Testis (tissue), 3 donors: ENCODE results near the gene PHF13. TPM values are rescaled to one million over a fixed set of nuclear protein-coding genes. Genes with fewer than 3 reads are reported as not detected.
A peak's percentile ranks its signal among the peaks of the same experiment; 100 is the strongest.

Source experiments
- DNase-seq: peaks from one replicate; pipeline ENCODE4 v3.0.0-alpha.2; 2019
- H3K27ac ChIP-seq, 2 donors: fragments of 200-600 bp; sonication (generic); one replicate each; pipeline ENCODE4 v1.5.1; 2019
- H3K27me3 ChIP-seq: fragments of 200-600 bp; sonication (generic); one replicate; pipeline ENCODE4 v1.5.1; 2019
- H3K36me3 ChIP-seq: fragments of 200-600 bp; sonication (generic); one replicate; pipeline ENCODE4 v1.5.1; 2017; ENCODE audit warnings: low read depth; ENCODE audit errors: missing control alignments
- H3K4me1 ChIP-seq: fragments of 200-600 bp; sonication (generic); one replicate; pipeline ENCODE4 v1.5.1; 2019
- H3K4me3 ChIP-seq, 2 donors: fragments of 200-600 bp; sonication (generic); one replicate each; pipeline ENCODE4 v1.5.1; 2017 to 2019
- H3K9me3 ChIP-seq: fragments of 200-600 bp; sonication (generic); one replicate; pipeline ENCODE4 v1.5.1; 2017
- POLR2A ChIP-seq: fragments of 450-650 bp; IDR thresholded peaks from one replicate; pipeline ENCODE4 v1.6.1; 2017; ENCODE audit warnings: antibody characterized with exemption, mild to moderate bottlenecking, moderate library complexity
- WGBS, 2 donors: methylation state at CpG; one replicate each; pipeline ENCODE4 v1.1.5; 2018; 5-methylcytosine and 5-hydroxymethylcytosine counted together
- intact Hi-C: fragments of 100-400 bp; cut with DNase I; formaldehyde crosslinking; loops from one replicate; pipeline ENCODE4 v1.15.1; 2023; ENCODE audit warnings: low total_unique reads
- polyA plus RNA-seq: library from polyadenylated mRNA; stranded (reverse); fragments of 350-450 nt; fragmentation: Illumina TruSeq; extraction: RNeasy Lipid Tissue Mini Kit (QIAGEN cat#74804); gene quantifications from one replicate; pipeline ENCODE4 v1.2.3, GENCODE V29; 2014; ENCODE audit warnings: low read depth, low replicate concordance; ENCODE audit not compliant: insufficient read depth
- total RNA-seq, 2 donors: library from RNA; depleted of rRNA; stranded (reverse); fragments of >200 nt; gene quantifications; one replicate each; pipeline ENCODE4 v1.2.3, GENCODE V29; 2016
- TF ChIP-seq, protein P1 (sequence below), 3 experiments: fragments of 450-650 bp in 2 of 3; fragments of 200-600 bp in 1 of 3; sonication (generic) in 1 of 3; IDR thresholded peaks; one replicate each; pipeline ENCODE4 v1.5.1; 2016 to 2019; ENCODE audit warnings: antibody characterized with exemption in 3 of 3, mild to moderate bottlenecking in 2 of 3, moderate library complexity in 1 of 3

The PHF13 gene
- total and polyA plus RNA-seq, 3 donors from 2014 or later = 70.8 to 94.3 (median 88.1) TPM

DNA sequence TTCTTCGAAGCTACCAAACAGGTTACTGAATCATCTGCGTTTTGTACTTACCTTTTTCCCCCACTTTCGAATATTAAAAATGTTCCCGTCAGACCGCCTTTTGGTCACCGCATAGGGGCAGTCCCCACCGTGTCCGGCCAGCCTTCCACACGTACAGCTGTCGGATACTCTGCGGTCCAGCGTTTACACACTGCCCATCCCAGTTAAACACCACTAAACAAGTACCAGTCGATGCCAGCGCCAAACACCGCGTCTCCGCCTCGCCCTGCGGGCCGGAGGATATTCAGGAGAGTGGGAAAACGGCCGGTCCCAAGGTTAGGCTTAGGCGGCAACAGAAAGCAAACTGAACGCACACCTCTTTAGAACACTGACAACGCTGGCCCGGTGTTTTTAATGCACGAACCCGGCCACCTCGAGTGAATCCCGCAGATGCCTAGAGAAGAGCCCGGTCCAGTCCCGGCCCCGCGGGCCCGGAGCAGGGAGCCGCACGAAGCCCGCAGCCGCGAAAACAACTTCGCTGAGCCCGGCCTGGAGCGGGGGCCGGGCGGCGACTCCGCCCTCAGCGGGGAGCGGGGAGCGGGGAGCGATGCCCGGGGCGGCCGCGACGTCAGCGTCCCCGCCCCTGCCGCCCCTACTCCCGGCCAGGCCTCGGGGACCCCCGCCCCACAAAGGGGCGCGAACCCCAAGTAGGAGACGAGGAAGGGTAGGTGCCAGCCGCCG is 730 bp upstream of the PHF13 start:
- H3K4me1 ChIP-seq = peaks cover 21% of the 10 kb centered on the region

DNA sequence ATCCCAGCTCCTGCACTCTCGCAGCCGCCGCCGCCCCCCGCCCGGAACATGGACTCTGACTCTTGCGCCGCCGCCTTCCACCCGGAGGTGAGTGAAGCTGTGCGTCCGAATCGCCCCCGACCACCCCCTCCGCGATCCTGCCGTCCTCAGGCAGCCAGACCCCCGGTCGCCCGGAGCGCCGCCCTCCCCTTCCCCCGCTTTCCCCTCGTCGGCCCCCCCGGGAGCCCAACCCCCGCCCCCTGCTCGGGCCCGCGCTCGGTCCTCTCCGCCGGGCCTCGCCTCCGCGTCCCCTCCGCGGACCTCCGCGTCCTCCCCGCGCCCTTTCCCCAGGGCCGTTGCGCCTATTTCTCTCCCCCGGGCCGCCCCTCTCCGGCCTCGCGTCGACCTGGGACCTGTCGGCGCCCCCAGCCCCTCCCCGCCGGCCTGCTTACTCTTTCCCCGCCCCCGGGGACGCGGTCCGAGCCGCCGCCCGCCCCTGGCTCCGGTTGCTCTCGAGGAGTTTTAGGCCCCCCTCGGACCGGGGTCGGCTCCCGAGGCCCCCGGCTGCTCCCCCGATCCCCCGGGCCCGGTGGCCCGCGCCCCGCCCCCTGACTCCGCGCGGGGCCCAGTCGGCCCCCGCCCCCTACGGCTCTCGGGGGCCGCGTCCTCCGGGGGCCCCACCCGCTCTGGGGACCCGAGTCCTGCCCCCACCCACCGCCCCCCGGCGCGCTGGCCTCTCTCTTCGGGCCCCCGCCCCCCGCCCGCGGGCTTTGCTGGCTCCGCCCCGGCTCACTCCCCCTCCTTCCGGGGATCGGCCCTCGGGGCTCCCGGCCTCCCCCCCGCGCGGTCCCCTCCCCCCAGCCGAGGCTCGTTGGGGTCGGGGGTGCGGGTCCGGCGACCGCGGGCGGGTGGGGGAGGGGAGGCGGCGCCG is 743 bp downstream of the PHF13 start:
- Histone ChIP-seq H3K9me3 (no peaks in the 10 kb centered on the region), H3K27me3 (no peaks in the 10 kb centered on the region), H3K4me1 (peaks cover 28% of the 10 kb centered on the region), H3K4me3 (peak overlapping the region; percentile 95 to 98), H3K36me3 (no peaks in the 10 kb centered on the region), H3K27ac (peak overlapping the region; percentile 94 to 97)
- 0 to 1% methylated on average over 5 to 41 of the region's 117 CpGs for WGBS, 2 donors
- DNase-seq = peak; percentile 80
- TF ChIP-seq, protein P1, sequence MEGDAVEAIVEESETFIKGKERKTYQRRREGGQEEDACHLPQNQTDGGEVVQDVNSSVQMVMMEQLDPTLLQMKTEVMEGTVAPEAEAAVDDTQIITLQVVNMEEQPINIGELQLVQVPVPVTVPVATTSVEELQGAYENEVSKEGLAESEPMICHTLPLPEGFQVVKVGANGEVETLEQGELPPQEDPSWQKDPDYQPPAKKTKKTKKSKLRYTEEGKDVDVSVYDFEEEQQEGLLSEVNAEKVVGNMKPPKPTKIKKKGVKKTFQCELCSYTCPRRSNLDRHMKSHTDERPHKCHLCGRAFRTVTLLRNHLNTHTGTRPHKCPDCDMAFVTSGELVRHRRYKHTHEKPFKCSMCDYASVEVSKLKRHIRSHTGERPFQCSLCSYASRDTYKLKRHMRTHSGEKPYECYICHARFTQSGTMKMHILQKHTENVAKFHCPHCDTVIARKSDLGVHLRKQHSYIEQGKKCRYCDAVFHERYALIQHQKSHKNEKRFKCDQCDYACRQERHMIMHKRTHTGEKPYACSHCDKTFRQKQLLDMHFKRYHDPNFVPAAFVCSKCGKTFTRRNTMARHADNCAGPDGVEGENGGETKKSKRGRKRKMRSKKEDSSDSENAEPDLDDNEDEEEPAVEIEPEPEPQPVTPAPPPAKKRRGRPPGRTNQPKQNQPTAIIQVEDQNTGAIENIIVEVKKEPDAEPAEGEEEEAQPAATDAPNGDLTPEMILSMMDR (IDR thresholded peaks at IDR 0.05) = no peak
- TF ChIP-seq POLR2A = no peak
- intact Hi-C loops = no loop called here

More for the DNA sequence above, 730 bp upstream of the PHF13 start:
- DNase-seq = peak; percentile 59
- H3K36me3 ChIP-seq = no peaks in the 10 kb centered on the region
- no peaks in the 10 kb centered on the region for H3K9me3 ChIP-seq
- H3K27ac ChIP-seq = peak overlapping the region; percentile 75 to 94
- intact Hi-C loops = no loop called here
- peak overlapping the region; percentile 95 to 98 for H3K4me3 ChIP-seq
- TF ChIP-seq POLR2A = no peak
- TF ChIP-seq, protein P1 (IDR thresholded peaks at IDR 0.05) = no peak
- H3K27me3 ChIP-seq = no peaks in the 10 kb centered on the region
- WGBS, 2 donors = 0% methylated on average over 30 to 59 of the region's 67 CpGs

DNA sequence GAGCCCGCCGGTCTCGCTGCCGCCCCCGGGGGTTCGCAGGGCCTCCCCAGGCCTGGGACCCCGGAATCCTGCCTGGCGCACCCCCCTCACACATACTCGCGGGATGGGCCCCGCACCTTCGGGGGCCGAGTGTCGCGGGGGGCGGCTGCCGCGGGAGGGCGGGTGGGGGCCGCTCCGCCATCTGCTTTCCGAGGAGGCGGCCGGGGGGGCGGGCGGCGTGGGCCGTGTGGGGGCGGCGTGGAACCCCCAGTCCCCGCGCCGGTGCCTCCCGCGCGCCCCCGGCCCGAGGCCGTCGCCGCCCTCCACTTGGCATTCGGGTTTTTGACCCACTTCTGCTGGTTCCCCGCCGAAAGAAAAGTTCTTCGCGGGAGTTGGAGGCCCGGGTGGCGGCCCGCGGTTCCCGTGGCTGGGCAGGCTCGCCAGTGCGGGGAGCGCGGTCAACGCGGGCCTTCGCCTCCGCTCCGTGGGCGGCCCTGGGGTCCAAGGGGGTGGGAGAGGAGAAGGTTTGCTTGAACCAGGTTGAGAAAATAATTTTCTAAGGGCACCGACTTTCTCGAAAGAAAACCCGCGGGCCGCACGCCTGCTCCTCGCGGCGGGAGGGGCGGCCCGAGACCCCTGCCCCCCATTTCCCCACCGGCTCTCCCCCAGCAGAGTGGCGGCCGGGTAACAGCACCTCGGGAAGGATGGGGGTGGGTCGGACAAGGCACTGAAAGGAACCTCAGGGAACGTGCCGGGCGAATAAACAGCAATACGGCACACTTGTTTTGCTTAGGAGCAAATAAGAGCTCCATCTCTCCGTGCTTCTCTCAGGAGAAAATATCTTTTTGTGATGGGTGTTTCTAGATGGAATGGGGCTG is 1.6 kb downstream of the PHF13 start:
- H3K27ac ChIP-seq = peak overlapping the region; percentile 94 to 97

DNA sequence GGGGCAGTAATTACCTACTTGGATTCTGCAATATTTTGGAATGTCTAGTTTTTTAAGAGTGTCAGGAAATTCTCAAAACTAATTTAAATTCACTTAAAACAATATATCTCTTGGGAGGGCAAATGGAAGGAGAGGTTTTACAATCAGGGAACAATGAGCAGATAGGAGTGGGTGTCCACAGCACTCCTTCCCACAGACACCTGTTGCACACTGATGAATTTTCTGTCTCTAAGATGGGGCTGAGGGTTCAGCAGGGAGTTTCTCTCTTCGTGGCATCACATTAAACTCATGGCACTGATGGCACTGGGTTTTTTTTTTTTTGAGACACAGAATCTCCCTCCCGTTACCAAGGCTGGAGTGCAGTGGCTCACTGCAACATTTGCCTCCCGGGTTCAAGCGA is 5.5 kb downstream of the PHF13 start:
- 84 to 91% methylated on average over 4 of the region's 4 CpGs for WGBS, 2 donors
- DNase-seq = no peak
- Histone ChIP-seq H3K4me3 (no peak overlapping the region), H3K27me3 (no peaks in the 10 kb centered on the region), H3K27ac (no peak overlapping the region), H3K4me1 (peaks cover 30% of the 10 kb centered on the region), H3K9me3 (no peaks in the 10 kb centered on the region), H3K36me3 (no peaks in the 10 kb centered on the region)
- intact Hi-C loops = no loop called here
- TF ChIP-seq, protein P1 (IDR thresholded peaks at IDR 0.05) = no peak
- TF ChIP-seq POLR2A = no peak

More for the DNA sequence above, 1.6 kb downstream of the PHF13 start:
- TF ChIP-seq POLR2A = no peak
- WGBS, 2 donors = 0 to 1% methylated on average over 17 to 62 of the region's 82 CpGs
- Histone ChIP-seq H3K36me3 (no peaks in the 10 kb centered on the region), H3K4me3 (peak overlapping the region; percentile 95 to 98), H3K27me3 (no peaks in the 10 kb centered on the region), H3K4me1 (peaks cover 28% of the 10 kb centered on the region), H3K9me3 (no peaks in the 10 kb centered on the region)
- intact Hi-C loops = no loop called here
- DNase-seq = no peak
